Small intestine (tissue), 7 donors: ENCODE data around the gene THAP7. TPM values are rescaled to one million over a fixed set of nuclear protein-coding genes. Genes with fewer than 3 reads are reported as not detected.

Source experiments
- DNase-seq, 2 donors: peaks; one replicate each; pipeline versions ENCODE4 v3.0.0 to v3.0.0-alpha.2; 2013
- FAIRE-seq: peaks from 2 replicates; lab custom pipeline; 2012; peaks lifted over from hg19 to GRCh38; lab: Jason Lieb, UNC
- H3K27ac ChIP-seq, 3 donors: one replicate each; pipeline ENCODE4 v1.5.1; 2013; ENCODE audit warnings: low read length in 2 of 3, mild to moderate bottlenecking in 2 of 3, control low read depth in 1 of 3, inconsistent platforms in 1 of 3, low read depth in 1 of 3, moderate library complexity in 1 of 3
- H3K27me3 ChIP-seq, 3 donors: one replicate each; pipeline ENCODE4 v1.6.1; 2013; ENCODE audit warnings: low read length in 3 of 3, inconsistent platforms in 1 of 3; ENCODE audit not compliant: control insufficient read depth in 3 of 3, insufficient read depth in 3 of 3
- H3K36me3 ChIP-seq, 3 donors: one replicate each; pipeline ENCODE4 v1.6.1; 2013; ENCODE audit warnings: low read length in 3 of 3, inconsistent platforms in 1 of 3, low read depth in 1 of 3, mild to moderate bottlenecking in 1 of 3, moderate library complexity in 1 of 3; ENCODE audit not compliant: control insufficient read depth in 3 of 3, insufficient read depth in 2 of 3
- H3K4me1 ChIP-seq, 3 donors: one replicate each; pipeline ENCODE4 v1.6.1; 2013; ENCODE audit warnings: low read length in 2 of 3, inconsistent platforms in 1 of 3, low read depth in 1 of 3, mild to moderate bottlenecking in 1 of 3, moderate library complexity in 1 of 3; ENCODE audit not compliant: control insufficient read depth in 3 of 3, insufficient read depth in 2 of 3
- H3K4me3 ChIP-seq, 3 donors: one replicate each; pipeline ENCODE4 v1.5.1; 2013; ENCODE audit warnings: low read length in 3 of 3, control low read depth in 1 of 3, inconsistent platforms in 1 of 3, low read depth in 1 of 3, mild to moderate bottlenecking in 1 of 3, moderate library complexity in 1 of 3
- H3K9me3 ChIP-seq, 2 donors: one replicate each; pipeline ENCODE4 v1.6.1; 2013; ENCODE audit warnings: low read depth in 1 of 2, low read length in 1 of 2; ENCODE audit not compliant: control insufficient read depth in 2 of 2, insufficient read depth in 1 of 2
- WGBS, 3 donors: extraction: QIAGEN DNeasy Blood & Tissue Kit; methylation state at CpG; one replicate each; pipeline ENCODE4 v1.1.7; 2013; 5-methylcytosine and 5-hydroxymethylcytosine counted together
- polyA plus RNA-seq, 4 donors: library from polyadenylated mRNA; stranded (reverse) in 3 of 4; unstranded in 1 of 4; fragments of 200-250 nt in 3 of 4; fragments of 120-200 nt in 1 of 4; gene quantifications; one replicate each; pipeline versions ENCODE4 v1.2.1 to v1.2.3, GENCODE V29; 2013
- donor health status: healthy with polysubstance abuse.
- donor health status: control.
- donor health status: control.
- donor health status: Bipolar disorder and iron deficiency.
- donor health status: healthy.

The THAP7 gene
- polyA plus RNA-seq, 4 donors: 27.0 to 43.2 (median 30.8) TPM

DNA sequence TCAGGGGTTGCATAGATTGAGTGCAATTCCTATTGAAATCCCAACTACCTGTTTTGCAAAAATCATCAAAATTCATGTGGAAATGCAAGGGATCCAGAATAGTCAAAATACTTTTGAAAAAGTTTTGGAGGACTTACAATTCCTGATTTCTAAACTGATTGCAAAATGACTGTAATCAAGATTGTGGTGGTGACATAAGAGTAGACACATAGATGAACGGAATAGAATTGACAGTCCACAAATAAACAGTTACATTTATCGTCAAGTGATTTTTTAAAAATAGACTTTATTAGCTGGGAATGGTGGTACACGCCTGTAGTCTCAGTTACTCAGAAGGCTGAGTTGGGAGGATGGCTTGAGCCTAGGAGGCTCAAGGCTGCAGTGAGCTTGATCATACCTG is 33.1 kb upstream of the THAP7 start:
- peaks cover 0 to 5% (median 0%) of the 10 kb centered on the region in 3 donors for H3K27me3 ChIP-seq
- peaks cover 0 to 32% (median 0%) of the 10 kb centered on the region in 3 donors for H3K4me1 ChIP-seq
- H3K9me3 ChIP-seq: no peaks in the 10 kb centered on the region
- H3K4me3 ChIP-seq: no peak overlapping the region
- DNase-seq (no peak), FAIRE-seq (no peak)
- 90 to 92% (median 91%) methylated on average over 3 of the region's 3 CpGs for WGBS, 3 donors
- H3K36me3 ChIP-seq: peaks cover 0 to 9% (median 0%) of the 10 kb centered on the region in 3 donors
- H3K27ac ChIP-seq: no peak overlapping the region

DNA sequence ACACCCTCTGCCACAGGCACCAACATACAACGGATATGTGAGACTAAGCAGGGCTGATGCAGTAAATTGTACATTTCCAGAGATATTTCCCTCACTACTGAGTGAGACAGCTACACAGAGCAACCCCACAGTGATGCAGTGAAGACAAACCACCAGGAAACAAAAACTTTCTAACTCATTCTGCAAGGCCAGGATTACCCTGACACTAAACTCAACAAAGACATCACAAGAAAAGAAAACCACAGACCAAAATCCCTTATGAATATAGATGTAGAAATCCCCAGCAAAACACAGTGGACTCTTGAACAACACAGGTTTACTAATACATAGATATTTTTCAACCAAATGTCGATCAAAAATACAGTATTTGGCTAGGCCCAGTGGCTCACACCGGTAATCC is 32.0 kb upstream of the THAP7 start:
- H3K27ac ChIP-seq: no peak overlapping the region
- no peak for DNase-seq
- WGBS, 3 donors: 59 to 82% (median 67%) methylated on average over 3 of the region's 3 CpGs

GRCh38 chr22:21032868-21033688 is 31.2 kb upstream of the THAP7 start:
- Histone ChIP-seq H3K9me3 (no peaks in the 10 kb centered on the region), H3K36me3 (peaks cover 0 to 28% (median 0%) of the 10 kb centered on the region in 3 donors), H3K4me1 (peaks cover 0 to 29% (median 0%) of the 10 kb centered on the region in 3 donors), H3K27ac (peak overlapping the region in 1 of 3 donors; percentile 58), H3K4me3 (peak overlapping the region in 1 of 3 donors; percentile 40), H3K27me3 (peaks cover 0 to 5% (median 0%) of the 10 kb centered on the region in 3 donors)
- 74 to 82% (median 79%) methylated on average over 12 of the region's 12 CpGs for whole genome bisulfite sequencing, 3 donors
- DNase-seq (no peak), FAIRE-seq (no peak)

More for the DNA sequence above, 32.0 kb upstream of the THAP7 start:
- Histone ChIP-seq H3K9me3 (no peaks in the 10 kb centered on the region), H3K36me3 (peaks cover 0 to 20% (median 0%) of the 10 kb centered on the region in 3 donors), H3K4me3 (no peak overlapping the region), H3K4me1 (peaks cover 0 to 32% (median 0%) of the 10 kb centered on the region in 3 donors), H3K27me3 (peaks cover 0 to 5% (median 0%) of the 10 kb centered on the region in 3 donors)
- FAIRE-seq: no peak

- peak within 1 kb of the TSS in 1 of 3 donors; percentile 58 for H3K27ac ChIP-seq
- peaks cover 0 to 30% (median 0%) of the 10 kb centered on the region in 3 donors for H3K36me3 ChIP-seq
- DNase-seq: peak in 1 of 2 donors; percentile 81
- 6 to 7% (median 6%) methylated on average over 32 to 59 of the region's 59 CpGs for WGBS, 3 donors
- peak within 1 kb of the TSS in 2 of 3 donors; percentile 26 to 40 for H3K4me3 ChIP-seq
- FAIRE-seq: no peak
- peaks cover 0 to 25% (median 0%) of the 10 kb centered on the region in 3 donors for H3K4me1 ChIP-seq
- no peaks in the 10 kb centered on the region for H3K9me3 ChIP-seq
- peaks cover 0 to 5% (median 0%) of the 10 kb centered on the region in 3 donors for H3K27me3 ChIP-seq
Observed at GRCh38 chr22:21032037-21032867, 30.3 kb upstream of the THAP7 start, which contains the start of gene SLC7A4. Gene SLC7A4 (minus strand): TSS chr22:21032561. CDS start chr22:21031812, 749 bp downstream.

DNA sequence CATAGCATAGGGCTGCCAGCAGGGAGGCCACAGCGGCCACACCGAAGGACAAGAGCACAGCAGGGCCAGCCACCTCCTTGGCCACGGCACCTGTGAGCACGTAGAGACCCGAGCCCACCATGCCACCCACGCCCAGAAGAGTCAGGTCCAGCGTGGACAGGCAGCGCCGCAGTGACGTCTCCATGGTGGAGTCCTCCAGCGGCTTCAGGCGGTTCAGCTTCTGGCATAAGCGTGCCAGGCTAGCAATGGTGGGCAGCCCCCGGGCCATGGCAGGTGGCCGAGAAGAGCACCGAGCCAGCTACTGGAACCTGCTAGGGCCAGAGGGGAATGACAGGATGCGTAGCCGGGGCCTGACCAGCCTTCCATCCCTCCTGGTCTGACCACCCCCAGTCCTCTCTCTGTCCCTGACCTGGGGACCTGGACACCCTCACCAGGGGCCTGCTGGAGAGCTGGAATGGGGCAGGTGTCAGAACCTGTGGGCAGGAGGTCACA is 29.7 kb upstream of the THAP7 start:
- Histone ChIP-seq H3K27ac (no peak overlapping the region), H3K4me1 (peaks cover 0 to 23% (median 0%) of the 10 kb centered on the region in 3 donors), H3K4me3 (peak overlapping the region in 2 of 3 donors; percentile 26 to 40), H3K9me3 (no peaks in the 10 kb centered on the region), H3K27me3 (peaks cover 0 to 5% (median 0%) of the 10 kb centered on the region in 3 donors), H3K36me3 (peaks cover 0 to 30% (median 0%) of the 10 kb centered on the region in 3 donors)
- FAIRE-seq (no peak), DNase-seq (no peak)
- 85 to 90% (median 87%) methylated on average over 16 to 18 of the region's 18 CpGs for WGBS, 3 donors

DNA sequence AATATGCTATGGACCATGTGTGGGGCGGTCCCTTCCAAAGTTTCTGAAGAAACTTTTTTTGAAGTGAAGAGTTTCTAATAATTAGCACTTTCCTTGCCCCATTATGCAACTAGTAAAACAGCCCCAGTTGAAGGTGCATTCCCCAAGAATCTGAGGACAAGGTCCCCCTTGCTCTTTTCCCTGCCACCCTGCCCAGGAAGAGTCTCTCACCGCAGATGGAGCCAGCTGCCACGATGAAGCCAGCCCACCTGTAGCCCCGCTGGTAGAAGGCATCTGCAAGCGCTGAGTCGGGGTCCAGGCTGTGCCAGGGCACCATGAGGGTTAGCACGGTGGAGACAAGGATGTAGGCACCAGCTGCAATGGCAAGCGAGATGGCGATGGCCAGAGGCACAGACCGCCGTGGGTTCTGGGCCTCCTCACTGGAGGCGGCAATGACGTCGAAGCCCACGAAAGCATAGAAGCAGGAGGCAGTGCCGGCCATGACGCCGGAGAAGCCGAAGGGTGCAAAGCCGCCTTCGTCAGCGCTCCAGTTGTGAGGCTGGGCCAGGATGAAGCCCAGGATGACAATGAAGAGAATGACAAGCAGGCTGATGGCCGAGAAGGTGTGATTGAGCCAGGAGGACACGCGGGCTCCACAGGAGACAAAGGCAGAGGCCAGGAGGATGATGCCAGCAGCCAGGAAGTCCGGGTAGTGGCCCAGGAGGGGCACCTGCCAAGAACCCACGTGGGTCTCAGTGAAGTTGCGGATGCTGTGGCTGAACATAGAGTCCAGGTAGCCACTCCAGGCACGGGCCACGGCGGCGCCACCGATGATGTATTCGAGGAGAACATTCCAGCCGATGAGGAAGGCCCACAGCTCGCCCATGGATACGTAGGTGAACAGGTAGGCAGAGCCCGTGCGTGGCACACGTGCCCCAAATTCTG is 29.0 kb upstream of the THAP7 start:
- FAIRE-seq: no peak
- peaks cover 0 to 30% (median 0%) of the 10 kb centered on the region in 3 donors for H3K36me3 ChIP-seq
- no peak for DNase-seq
- WGBS, 3 donors: 92 to 96% (median 94%) methylated on average over 40 of the region's 40 CpGs
- no peak overlapping the region for H3K27ac ChIP-seq
- no peaks in the 10 kb centered on the region for H3K9me3 ChIP-seq
- H3K4me3 ChIP-seq: peak overlapping the region in 1 of 3 donors; percentile 40
- H3K4me1 ChIP-seq: peaks cover 0 to 23% (median 0%) of the 10 kb centered on the region in 3 donors
- peaks cover 0 to 5% (median 0%) of the 10 kb centered on the region in 3 donors for H3K27me3 ChIP-seq

GRCh38 chr22:21030032-21030431 is 28.1 kb upstream of the THAP7 start:
- Histone ChIP-seq H3K36me3 (peaks cover 0 to 30% (median 0%) of the 10 kb centered on the region in 3 donors), H3K4me3 (no peak overlapping the region), H3K27me3 (peaks cover 0 to 3% (median 0%) of the 10 kb centered on the region in 3 donors), H3K9me3 (no peaks in the 10 kb centered on the region), H3K4me1 (peaks cover 0 to 23% (median 0%) of the 10 kb centered on the region in 3 donors), H3K27ac (no peak overlapping the region)
- FAIRE-seq: no peak
- 89 to 95% (median 92%) methylated on average over 15 of the region's 15 CpGs for WGBS, 3 donors
- DNase-seq: no peak
